Stomach (tissue), 4 donors: Measurements from ENCODE around the gene MACROD1.

Source experiments
- CTCF ChIP-seq, 7 experiments: fragments of 450-650 bp in 4 of 7; fragments of 200-600 bp in 3 of 7; sonication (generic) in 3 of 7; IDR thresholded peaks; one replicate each; pipeline ENCODE4 v1.5.1; 2016 to 2019; ENCODE audit warnings: antibody characterized with exemption in 7 of 7, control low read depth in 2 of 7, mild to moderate bottlenecking in 1 of 7
- EP300 ChIP-seq: sonication (generic); formaldehyde crosslinking; IDR thresholded peaks from one replicate; pipeline ENCODE4 v1.6.1; 2017; ENCODE audit warnings: antibody characterized with exemption
- POLR2AphosphoS5 ChIP-seq, 3 donors: sonication (generic); formaldehyde crosslinking; IDR thresholded peaks; one replicate each; pipeline ENCODE4 v1.6.1; 2016; ENCODE audit warnings: antibody characterized with exemption in 3 of 3

GRCh38 chr11:64103277-64103985 is 62.5 kb downstream of the MACROD1 start:
- no peak for TF ChIP-seq CTCF (IDR thresholded peaks at IDR 0.05)
- TF ChIP-seq EP300, result no peak
- no peak for TF ChIP-seq POLR2AphosphoS5 (IDR thresholded peaks at IDR 0.05)
